ENCODE data around the gene PACRG.
A peak's percentile ranks its signal among the peaks of the same experiment; 100 is the strongest.

PACRG gene

GRCh38 chr6:162710419-162710818 lies 17.4 kb upstream of the PACRG start:
- no peak for DNase-seq (ENCODE audit: low spot score)

GRCh38 chr6:162710936-162711335 lies 16.8 kb upstream of the PACRG start:
- no peak for DNase-seq (ENCODE audit: low spot score)

- no peak for DNase-seq (ENCODE audit: low spot score)
Measured at GRCh38 chr6:162711376-162711775, 16.4 kb upstream of the PACRG start.

GRCh38 chr6:162712694-162713093 lies 15.1 kb upstream of the PACRG start:
- DNase-seq (ENCODE audit: low spot score), result no peak

GRCh38 chr6:162713974-162714780 lies 13.6 kb upstream of the PACRG start:
- DNase-seq (ENCODE audit: low spot score), result no peak

GRCh38 chr6:162715601-162716000 lies 12.2 kb upstream of the PACRG start:
- no peak for DNase-seq (ENCODE audit: low spot score)

- no peak for DNase-seq (ENCODE audit: low spot score)
Measured at GRCh38 chr6:162719528-162719927, 8.2 kb upstream of the PACRG start.

- DNase-seq (ENCODE audit: low spot score), result no peak
Measured at GRCh38 chr6:162721404-162721687, 6.4 kb upstream of the PACRG start.

- no peak for DNase-seq (ENCODE audit: low spot score)
Measured at GRCh38 chr6:162722226-162722625, 5.5 kb upstream of the PACRG start.

GRCh38 chr6:162722633-162723032 lies 5.1 kb upstream of the PACRG start:
- no peak for DNase-seq (ENCODE audit: low spot score)

GRCh38 chr6:162726947-162727321 lies 840 bp upstream of the PACRG start:
- no peak for DNase-seq (ENCODE audit: low spot score)

- no peak for DNase-seq (ENCODE audit: low spot score)
Measured at GRCh38 chr6:162728197-162728596, 423 bp downstream of the PACRG start.

- no peak for DNase-seq (ENCODE audit: low spot score)
Measured at GRCh38 chr6:162728706-162729105, 932 bp downstream of the PACRG start.

- no peak for DNase-seq (ENCODE audit: low spot score)
Measured at GRCh38 chr6:162730502-162730901, 2.7 kb downstream of the PACRG start.

GRCh38 chr6:162733489-162733888 lies 5.7 kb downstream of the PACRG start:
- DNase-seq (ENCODE audit: low spot score), result no peak

- no peak for DNase-seq (ENCODE audit: low spot score)
Measured at GRCh38 chr6:162736961-162737360, 9.2 kb downstream of the PACRG start.

GRCh38 chr6:162750776-162751175 lies 23.0 kb downstream of the PACRG start:
- DNase-seq (ENCODE audit: low spot score), result peak; percentile 22

- no peak for DNase-seq (ENCODE audit: low spot score)
Measured at GRCh38 chr6:162751211-162751859, 23.6 kb downstream of the PACRG start.

GRCh38 chr6:162753775-162754174 lies 26.0 kb downstream of the PACRG start:
- no peak for DNase-seq (ENCODE audit: low spot score)

- DNase-seq (ENCODE audit: low spot score), result no peak
Measured at GRCh38 chr6:162770136-162770535, 42.4 kb downstream of the PACRG start.

GRCh38 chr6:162770955-162771354 lies 43.2 kb downstream of the PACRG start:
- DNase-seq (ENCODE audit: low spot score), result no peak

GRCh38 chr6:162772466-162772865 lies 44.7 kb downstream of the PACRG start:
- DNase-seq (ENCODE audit: low spot score), result no peak

GRCh38 chr6:162773996-162774395 lies 46.2 kb downstream of the PACRG start:
- no peak for DNase-seq (ENCODE audit: low spot score)

- no peak for DNase-seq (ENCODE audit: low spot score)
Measured at GRCh38 chr6:162777091-162777490, 49.3 kb downstream of the PACRG start.

Data from RKO (cell line).